Heart left ventricle (tissue), 16 donors: ENCODE measurements around the gene CHID1. TPM values are rescaled to one million over a fixed set of nuclear protein-coding genes. Genes with fewer than 3 reads are reported as not detected.

Experiments used
- ATAC-seq, 4 donors: fragments of 200-7000 bp; cut with Tn5 transposase; one replicate each; pipeline ENCODE4 v1.9.1; 2020 to 2022; ENCODE audit warnings: moderate library complexity in 4 of 4, mild to moderate bottlenecking in 3 of 4, moderate number of reproducible peaks in 1 of 4
- DNase-seq, 5 donors: peaks; one replicate each; pipeline ENCODE4 v3.0.0-alpha.2; 2020
- H3K27ac ChIP-seq, 12 donors: fragments of 200-600 bp; sonication (generic) in 4 of 12; one replicate each; pipeline versions ENCODE4 v1.5.0 to v1.8.0; 2016 to 2022; ENCODE audit warnings: mild to moderate bottlenecking in 2 of 12
- H3K27me3 ChIP-seq, 9 donors: fragments of 200-600 bp; sonication (generic) in 2 of 9; one replicate each; pipeline versions ENCODE4 v1.5.1 to v1.8.0; 2016 to 2022; ENCODE audit warnings: mild to moderate bottlenecking in 3 of 9
- H3K36me3 ChIP-seq, 9 donors: fragments of 200-600 bp; sonication (generic) in 2 of 9; one replicate each; pipeline versions ENCODE4 v1.5.0 to v1.8.0; 2018 to 2022; ENCODE audit warnings: mild to moderate bottlenecking in 2 of 9
- H3K4me1 ChIP-seq, 12 donors: fragments of 200-600 bp; sonication (generic) in 4 of 12; one replicate each; pipeline versions ENCODE4 v1.5.0 to v1.8.0; 2016 to 2022; ENCODE audit warnings: mild to moderate bottlenecking in 3 of 12
- H3K4me3 ChIP-seq, 12 donors: fragments of 200-600 bp; sonication (generic) in 4 of 12; one replicate each; pipeline versions ENCODE4 v1.5.0 to v1.8.0; 2017 to 2022; ENCODE audit warnings: mild to moderate bottlenecking in 9 of 12, moderate library complexity in 4 of 12
- H3K9me3 ChIP-seq, 12 donors: fragments of 200-600 bp; sonication (generic) in 4 of 12; one replicate each; pipeline versions ENCODE4 v1.5.0 to v1.8.0; 2016 to 2022; ENCODE audit warnings: mild to moderate bottlenecking in 1 of 12
- POLR2A ChIP-seq, 2 donors: fragments of 450-650 bp; IDR thresholded peaks; one replicate each; pipeline ENCODE4 v1.6.1; 2017; ENCODE audit warnings: antibody characterized with exemption in 2 of 2, mild to moderate bottlenecking in 2 of 2, moderate library complexity in 2 of 2
- WGBS, 4 donors: extraction: QIAGEN DNeasy Blood & Tissue Kit in 2 of 4; methylation state at CpG; one replicate each; pipeline versions ENCODE4 v1.1.5 to v1.1.7; 2013 to 2018; 5-methylcytosine and 5-hydroxymethylcytosine counted together
- intact Hi-C, 10 donors: fragments of 100-400 bp; cut with DNase I; formaldehyde crosslinking; loops; one replicate each; pipeline versions ENCODE4 v1.11.1 to v1.14.2; 2022
- polyA plus RNA-seq, 2 donors: library from polyadenylated mRNA; stranded (reverse); fragments of 200-250 nt; gene quantifications; one replicate each; pipeline ENCODE4 v1.2.3, GENCODE V29; 2013
- total RNA-seq, 9 donors: library from RNA; depleted of rRNA in 2 of 9; stranded (reverse); fragments of >200 nt in 2 of 9; fragmentation: NEBNext Ultra II Directional in 3 of 9; extraction: Animal tissue kit (Norgen Biotek cat#: 25700) in 3 of 9; gene quantifications; one replicate each; pipeline versions ENCODE4 v1.1.0 to v1.2.4, GENCODE V29; 2016 to 2023
- TF ChIP-seq, protein P1 (sequence below), 12 donors: fragments of 200-600 bp; sonication (generic) in 4 of 12; IDR thresholded peaks; one replicate each; pipeline versions ENCODE4 v1.5.0 to v1.8.0; 2018 to 2022; ENCODE audit warnings: antibody characterized with exemption in 12 of 12, mild to moderate bottlenecking in 5 of 12
- donor health status: ischemic (EF 13 %, LVEDD 7.1; RV severe dilation, severe dysfunction).
- donor health status: healthy with polysubstance abuse.
- donor health status: DM: no; HTN: yes; CAD: no.
- donor health status: DM: no; HTN: no; CAD: no.
- donor health status: ischemic (EF 25% LVEDD 6.9; RV normal size, moderate dysfunction).
- donor health status: ischemic (EF 25% LVEDD 5.7; RV mildly dilated, moderate dysfunction).
- donor health status: healthy.
- donor health status: DM: yes; HTN: yes; CAD: no.
- donor health status: ischemic (EF 35%, LVEDD 5.7; RV mildly dilated, moderate dysfunction).
- donor health status: nonischemic (EF 11% LVEDD 7.7; RV severe dilation, severe dysfunction).
- donor health status: DM: yes; HTN: yes; CAD: no.
- donor health status: PGD.
- donor health status: ischemic (EF 29% LVEDD 5.4; RV normal size, mild dysfunction).
- donor health status: nonischemic (EF 23%, LVEDD 6.1; RV moderate dilation, normal function).

Gene CHID1
- total and polyA plus RNA-seq, 11 donors: 30.8 to 87.7 (median 55.3) TPM

DNA sequence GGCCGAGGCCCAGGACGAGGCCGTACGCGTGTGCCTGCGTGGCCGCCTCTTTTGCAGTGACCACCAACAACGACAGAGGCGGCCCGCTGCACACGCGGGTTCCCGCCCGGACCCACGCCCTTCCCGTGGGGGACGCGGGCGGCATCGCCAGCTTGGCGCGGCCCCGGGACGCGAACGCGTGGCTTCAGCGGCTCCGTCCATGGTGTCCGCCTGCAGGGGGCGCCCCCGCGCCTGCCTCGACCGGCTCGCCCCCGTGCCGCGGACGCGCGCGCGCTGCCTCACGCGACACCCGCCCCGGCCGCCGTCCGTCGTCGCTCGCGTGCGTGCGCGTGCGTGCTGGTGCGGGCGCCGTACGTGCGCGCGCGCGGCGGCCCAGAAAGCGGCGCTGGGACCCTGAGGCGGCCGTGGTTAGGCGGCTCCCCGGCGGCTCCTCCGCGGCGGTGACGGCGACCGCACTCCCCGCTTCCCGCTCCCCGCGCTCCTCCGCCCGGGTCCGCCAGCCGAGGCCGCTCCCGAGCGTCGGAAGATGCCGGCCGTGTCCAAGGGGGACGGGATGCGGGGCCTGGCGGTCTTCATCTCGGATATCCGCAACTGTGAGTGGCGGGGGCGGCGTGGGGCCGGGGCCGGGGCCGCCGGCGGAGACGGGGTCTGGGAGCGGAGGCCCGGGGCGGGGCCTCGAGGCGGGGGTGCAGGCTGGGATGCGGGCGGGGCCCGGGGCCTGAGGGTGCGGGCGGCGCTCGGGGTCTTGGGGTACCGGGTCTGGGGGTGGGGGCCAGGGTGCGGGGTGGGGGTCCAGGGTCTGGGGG is 15.1 kb upstream of the CHID1 start, which contains the start of gene AP2A2:
TSS of gene AP2A2 (plus strand) at position 375 of the 806 bp plus-strand sequence. CDS start at position 527, 152 bp downstream.
- Histone ChIP-seq H3K4me1 (peaks cover under 1 to 53% (median 36%) of the 10 kb centered on the region in 12 donors), H3K27ac (peak within 1 kb of the TSS; percentile 65 to 94 (median 92)), H3K9me3 (no peaks in the 10 kb centered on the region), H3K4me3 (peak within 1 kb of the TSS; percentile 62 to 98 (median 84)), H3K27me3 (no peaks in the 10 kb centered on the region), H3K36me3 (peaks cover 0 to 18% (median 10%) of the 10 kb centered on the region in 9 donors)
- 0 to 7% (median 4%) methylated on average over 8 to 124 of the region's 124 CpGs for WGBS, 4 donors
- peak; percentile 32 to 95 (median 89) for ATAC-seq
- TF ChIP-seq, protein P1, sequence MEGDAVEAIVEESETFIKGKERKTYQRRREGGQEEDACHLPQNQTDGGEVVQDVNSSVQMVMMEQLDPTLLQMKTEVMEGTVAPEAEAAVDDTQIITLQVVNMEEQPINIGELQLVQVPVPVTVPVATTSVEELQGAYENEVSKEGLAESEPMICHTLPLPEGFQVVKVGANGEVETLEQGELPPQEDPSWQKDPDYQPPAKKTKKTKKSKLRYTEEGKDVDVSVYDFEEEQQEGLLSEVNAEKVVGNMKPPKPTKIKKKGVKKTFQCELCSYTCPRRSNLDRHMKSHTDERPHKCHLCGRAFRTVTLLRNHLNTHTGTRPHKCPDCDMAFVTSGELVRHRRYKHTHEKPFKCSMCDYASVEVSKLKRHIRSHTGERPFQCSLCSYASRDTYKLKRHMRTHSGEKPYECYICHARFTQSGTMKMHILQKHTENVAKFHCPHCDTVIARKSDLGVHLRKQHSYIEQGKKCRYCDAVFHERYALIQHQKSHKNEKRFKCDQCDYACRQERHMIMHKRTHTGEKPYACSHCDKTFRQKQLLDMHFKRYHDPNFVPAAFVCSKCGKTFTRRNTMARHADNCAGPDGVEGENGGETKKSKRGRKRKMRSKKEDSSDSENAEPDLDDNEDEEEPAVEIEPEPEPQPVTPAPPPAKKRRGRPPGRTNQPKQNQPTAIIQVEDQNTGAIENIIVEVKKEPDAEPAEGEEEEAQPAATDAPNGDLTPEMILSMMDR (IDR thresholded peaks at IDR 0.05): peak; percentile 41 to 93 (median 82)
- peak in 1 of 2 donors; percentile 76 for TF ChIP-seq POLR2A (IDR thresholded peaks at IDR 0.05)
- DNase-seq: peak; percentile 91 to 96 (median 92)
- intact Hi-C loops: loop anchor here in 5 of 10 donors (5.0 to 10.0 kb wide), 2 partner anchors 42 to 129 kb away; no protein-coding TSS in a partner anchor

DNA sequence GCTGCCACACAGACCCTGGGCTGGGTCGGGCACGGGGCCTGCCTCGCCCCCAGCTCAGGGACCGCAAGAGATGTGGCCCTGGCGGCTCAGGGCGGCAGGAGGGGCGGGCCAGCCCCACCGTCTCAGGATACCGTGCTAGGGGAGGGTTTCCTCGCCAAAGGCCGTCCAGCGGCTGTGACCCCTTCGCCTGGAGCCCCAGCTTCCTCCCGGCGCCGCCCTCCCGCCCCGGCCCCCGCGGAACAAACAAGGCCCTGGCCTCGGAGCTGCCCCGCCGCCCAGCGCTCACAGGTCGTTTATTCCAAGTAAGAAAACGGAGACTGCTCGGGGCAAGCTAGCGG is 14.5 kb upstream of the CHID1 start:
- no peaks in the 10 kb centered on the region for H3K9me3 ChIP-seq
- 34 to 75% (median 53%) methylated on average over 16 to 28 of the region's 28 CpGs for WGBS, 4 donors
- peaks cover 0 to 47% (median 33%) of the 10 kb centered on the region in 12 donors for H3K4me1 ChIP-seq
- ATAC-seq (peak in 3 of 4 donors; percentile 3 to 12 (median 6)), DNase-seq (peak; percentile 37 to 69 (median 50))
- TF ChIP-seq POLR2A (IDR thresholded peaks at IDR 0.05): no peak
- TF ChIP-seq, protein P1 (IDR thresholded peaks at IDR 0.05): no peak
- intact Hi-C loops: loop anchor here in 5 of 10 donors (5.0 to 10.0 kb wide), 2 partner anchors 42 to 130 kb away; no protein-coding TSS in a partner anchor
- H3K4me3 ChIP-seq: peak overlapping the region in 11 of 12 donors; percentile 53 to 98 (median 82)
- H3K27ac ChIP-seq: peak overlapping the region in 11 of 12 donors; percentile 69 to 94 (median 88)
- H3K36me3 ChIP-seq: peaks cover 0 to 18% (median 10%) of the 10 kb centered on the region in 9 donors
- no peaks in the 10 kb centered on the region for H3K27me3 ChIP-seq

DNA sequence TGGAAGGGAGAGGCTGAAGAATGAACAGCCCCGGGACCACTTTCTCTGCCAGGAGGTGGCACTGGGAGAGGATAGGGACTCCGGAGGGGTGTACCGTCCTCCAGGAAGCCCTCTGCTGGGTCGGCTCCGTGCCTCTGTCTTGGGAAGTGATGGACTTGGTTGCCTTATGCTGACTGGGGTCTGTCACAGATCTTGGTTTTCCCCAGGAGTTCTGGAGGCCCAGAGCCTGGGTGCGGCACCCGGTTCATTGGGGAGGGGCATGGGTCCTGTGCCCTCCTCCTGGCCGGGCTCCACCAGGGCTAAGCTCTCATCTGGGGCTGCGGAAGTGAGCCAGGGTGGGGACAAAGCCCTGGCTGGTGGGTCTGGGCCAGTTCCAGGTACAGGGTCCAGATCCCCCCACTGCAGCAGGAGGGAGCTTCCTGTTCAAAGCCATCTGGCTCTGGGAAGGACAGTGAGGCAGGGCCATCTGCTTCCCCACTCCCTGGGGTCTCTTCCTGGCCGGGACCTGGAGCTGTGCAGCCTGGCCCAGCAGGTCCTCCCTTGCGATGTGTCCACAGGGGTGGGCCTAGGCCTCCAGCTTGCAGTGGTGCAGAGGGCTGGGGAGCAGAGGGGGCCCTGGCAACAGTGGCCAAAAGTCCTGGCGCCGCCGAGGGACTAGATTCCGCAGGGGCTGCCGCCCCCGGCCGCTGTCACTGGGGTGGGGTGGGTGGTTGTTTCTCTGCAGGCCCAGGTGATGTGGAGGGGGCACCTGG is 14.0 kb upstream of the CHID1 start:
- peak overlapping the region in 11 of 12 donors; percentile 69 to 94 (median 88) for H3K27ac ChIP-seq
- peaks cover 0 to 17% (median 10%) of the 10 kb centered on the region in 9 donors for H3K36me3 ChIP-seq
- no peaks in the 10 kb centered on the region for H3K27me3 ChIP-seq
- intact Hi-C loops: loop anchor here in 5 of 10 donors (5.0 to 10.0 kb wide), 2 partner anchors 43 to 130 kb away; no protein-coding TSS in a partner anchor
- WGBS, 4 donors: 47 to 76% (median 63%) methylated on average over 6 to 18 of the region's 18 CpGs
- no peaks in the 10 kb centered on the region for H3K9me3 ChIP-seq
- ATAC-seq (peak in 3 of 4 donors; percentile 1 to 8 (median 2)), DNase-seq (peak in 2 of 5 donors; percentile 41 to 66)
- peaks cover 0 to 42% (median 29%) of the 10 kb centered on the region in 12 donors for H3K4me1 ChIP-seq
- H3K4me3 ChIP-seq: peak overlapping the region in 9 of 12 donors; percentile 53 to 98 (median 82)
- TF ChIP-seq, protein P1 (IDR thresholded peaks at IDR 0.05): no peak
- TF ChIP-seq POLR2A (IDR thresholded peaks at IDR 0.05): no peak
